ENCODE results near the gene TNFAIP8. TPM values are rescaled to one million over a fixed set of nuclear protein-coding genes. Genes with fewer than 3 reads are reported as not detected.
A peak's percentile ranks its signal among the peaks of the same experiment; 100 is the strongest.

TNFAIP8 gene
- total RNA-seq, 6 experiments from 2014 or later, result 8.0 to 13.9 (median 10.5) TPM

DNA sequence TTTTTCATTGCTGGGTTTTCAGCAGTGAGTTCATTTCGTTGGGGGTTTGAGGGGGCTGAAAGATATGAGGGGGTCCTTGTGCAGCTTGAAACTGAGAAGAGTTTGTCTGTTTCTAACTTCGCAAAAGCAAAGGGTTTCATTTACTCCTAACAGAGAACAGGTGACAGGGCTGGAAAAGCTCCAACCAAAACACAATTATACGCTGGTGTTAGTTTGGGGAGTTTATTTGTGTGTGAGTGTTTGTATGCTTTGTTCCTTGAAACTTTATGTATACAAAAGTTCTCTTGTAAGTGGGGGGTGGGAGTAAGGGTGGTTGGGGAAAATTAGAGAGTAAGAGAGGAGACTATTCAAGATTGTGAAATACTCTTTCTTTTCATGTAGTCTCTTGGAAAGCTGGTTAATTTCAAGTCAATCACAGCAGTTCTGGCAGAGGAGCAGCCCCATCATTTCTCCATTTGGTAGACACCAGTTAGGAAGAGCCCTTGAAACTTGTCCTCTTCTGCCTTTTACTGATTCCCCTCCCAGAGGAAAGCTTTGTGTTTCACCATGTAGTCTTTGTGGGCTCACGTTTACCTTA lies 881 bp downstream of the TNFAIP8 start:
- Mint-ChIP-seq H3K27me3 (ENCODE audit: insufficient read depth) (peaks cover 2% of the 10 kb centered on the region; the same call in 1 of the 2 replicates), H3K27ac (peak overlapping the region; percentile 68), H3K36me3 (ENCODE audit: low read depth) (no peaks in the 10 kb centered on the region), H3K9me3 (no peaks in the 10 kb centered on the region), H3K4me1 (ENCODE audit: low read depth) (peaks cover 44% of the 10 kb centered on the region), H3K4me3 (peak overlapping the region; percentile 98)
- no peak for DNase-seq
- TF ChIP-seq, protein P1, sequence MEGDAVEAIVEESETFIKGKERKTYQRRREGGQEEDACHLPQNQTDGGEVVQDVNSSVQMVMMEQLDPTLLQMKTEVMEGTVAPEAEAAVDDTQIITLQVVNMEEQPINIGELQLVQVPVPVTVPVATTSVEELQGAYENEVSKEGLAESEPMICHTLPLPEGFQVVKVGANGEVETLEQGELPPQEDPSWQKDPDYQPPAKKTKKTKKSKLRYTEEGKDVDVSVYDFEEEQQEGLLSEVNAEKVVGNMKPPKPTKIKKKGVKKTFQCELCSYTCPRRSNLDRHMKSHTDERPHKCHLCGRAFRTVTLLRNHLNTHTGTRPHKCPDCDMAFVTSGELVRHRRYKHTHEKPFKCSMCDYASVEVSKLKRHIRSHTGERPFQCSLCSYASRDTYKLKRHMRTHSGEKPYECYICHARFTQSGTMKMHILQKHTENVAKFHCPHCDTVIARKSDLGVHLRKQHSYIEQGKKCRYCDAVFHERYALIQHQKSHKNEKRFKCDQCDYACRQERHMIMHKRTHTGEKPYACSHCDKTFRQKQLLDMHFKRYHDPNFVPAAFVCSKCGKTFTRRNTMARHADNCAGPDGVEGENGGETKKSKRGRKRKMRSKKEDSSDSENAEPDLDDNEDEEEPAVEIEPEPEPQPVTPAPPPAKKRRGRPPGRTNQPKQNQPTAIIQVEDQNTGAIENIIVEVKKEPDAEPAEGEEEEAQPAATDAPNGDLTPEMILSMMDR (IDR thresholded peaks at IDR 0.05), result no peak

DNA sequence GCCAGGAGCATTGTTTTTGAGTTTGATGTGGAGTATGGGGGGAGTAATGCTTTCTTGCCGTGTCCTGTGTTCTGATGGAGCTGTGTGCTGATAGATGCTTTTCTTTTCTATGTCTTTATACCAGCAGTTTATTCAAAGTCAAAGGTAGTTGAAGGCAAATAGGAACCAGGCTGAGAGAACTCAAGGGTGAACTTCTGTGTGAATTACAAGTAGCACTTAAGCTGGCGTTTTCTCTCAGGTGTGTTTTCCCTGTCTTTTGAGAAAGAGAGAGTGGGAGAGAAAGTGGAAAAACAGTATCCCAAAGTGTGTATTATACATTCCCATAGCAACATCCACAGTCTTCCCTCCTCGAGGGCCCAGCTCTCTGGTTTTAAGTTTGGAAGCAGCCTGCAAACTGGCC lies 1.5 kb downstream of the TNFAIP8 start:
- Mint-ChIP-seq H3K4me1 (ENCODE audit: low read depth) (peaks cover 50% of the 10 kb centered on the region), H3K27ac (no peak overlapping the region), H3K36me3 (ENCODE audit: low read depth) (no peaks in the 10 kb centered on the region), H3K4me3 (peak overlapping the region; percentile 98), H3K27me3 (ENCODE audit: insufficient read depth) (no peaks in the 10 kb centered on the region), H3K9me3 (no peaks in the 10 kb centered on the region)
- TF ChIP-seq, protein P1 (IDR thresholded peaks at IDR 0.05), result no peak
- no peak for DNase-seq

GRCh38 chr5:119357808-119358529 lies 2.1 kb downstream of the TNFAIP8 start:
- H3K27ac Mint-ChIP-seq, result no peak overlapping the region
- no peak for DNase-seq
- H3K4me1 Mint-ChIP-seq (ENCODE audit: low read depth), result peaks cover 55% of the 10 kb centered on the region
- TF ChIP-seq, protein P1 (IDR thresholded peaks at IDR 0.05), result no peak
- peaks cover 1% of the 10 kb centered on the region; the same call in 1 of the 2 replicates for H3K27me3 Mint-ChIP-seq (ENCODE audit: insufficient read depth)
- H3K9me3 Mint-ChIP-seq, result no peaks in the 10 kb centered on the region
- H3K36me3 Mint-ChIP-seq (ENCODE audit: low read depth), result no peaks in the 10 kb centered on the region
- H3K4me3 Mint-ChIP-seq, result no peak overlapping the region; the same call in 1 of the 2 replicates

GRCh38 chr5:119358530-119358900 lies 2.7 kb downstream of the TNFAIP8 start:
- H3K9me3 Mint-ChIP-seq, result no peaks in the 10 kb centered on the region
- no peak overlapping the region for H3K27ac Mint-ChIP-seq
- DNase-seq, result no peak
- TF ChIP-seq, protein P1 (IDR thresholded peaks at IDR 0.05), result no peak
- H3K27me3 Mint-ChIP-seq (ENCODE audit: insufficient read depth), result peaks cover 1% of the 10 kb centered on the region; the same call in 1 of the 2 replicates
- peaks cover 61% of the 10 kb centered on the region for H3K4me1 Mint-ChIP-seq (ENCODE audit: low read depth)
- no peak overlapping the region for H3K4me3 Mint-ChIP-seq
- H3K36me3 Mint-ChIP-seq (ENCODE audit: low read depth), result no peaks in the 10 kb centered on the region

GRCh38 chr5:119358901-119359603 lies 3.2 kb downstream of the TNFAIP8 start:
- Mint-ChIP-seq H3K36me3 (ENCODE audit: low read depth) (no peaks in the 10 kb centered on the region), H3K4me3 (no peak overlapping the region), H3K27me3 (ENCODE audit: insufficient read depth) (peaks cover 1% of the 10 kb centered on the region; the same call in 1 of the 2 replicates), H3K4me1 (ENCODE audit: low read depth) (peaks cover 61% of the 10 kb centered on the region), H3K27ac (no peak overlapping the region), H3K9me3 (no peaks in the 10 kb centered on the region)
- no peak for DNase-seq
- TF ChIP-seq, protein P1 (IDR thresholded peaks at IDR 0.05), result no peak

Measured in HFFc6 (cell line).